Smooth muscle cell (in vitro differentiated cells): Measurements from ENCODE around the gene NNAT. TPM values are rescaled to one million over a fixed set of nuclear protein-coding genes. Genes with fewer than 3 reads are reported as not detected.
"Not testable (repeated sequence)": the region's sequence is repeated elsewhere in the genome, so short reads cannot be mapped to it uniquely, and the experiment has no call there.

Source experiments
- DNase-seq: peaks from one replicate; lab custom pipeline; 2025; ENCODE audit not compliant: unreplicated experiment; lab: John Stamatoyannopoulos, UW
- H2AFZ ChIP-seq: fragments of 200-600 bp; sonication (generic); 2 replicates; pipeline ENCODE4 v1.6.0; 2016; ENCODE audit warnings: antibody characterized with exemption, low read depth, mild to moderate bottlenecking
- H3F3A ChIP-seq: fragments of 200-600 bp; sonication (generic); 2 replicates; pipeline ENCODE4 v1.6.0; 2017; ENCODE audit warnings: antibody characterized with exemption, low read depth
- H3K27ac ChIP-seq: fragments of 200-600 bp; sonication (generic); 2 replicates; pipeline ENCODE4 v1.5.1; 2016; ENCODE audit warnings: low read depth, mild to moderate bottlenecking
- H3K27me3 ChIP-seq: fragments of 200-600 bp; sonication (generic); 2 replicates; pipeline ENCODE4 v1.6.1; 2016; ENCODE audit warnings: low read depth, mild to moderate bottlenecking
- H3K36me3 ChIP-seq: fragments of 200-600 bp; sonication (generic); 2 replicates; pipeline ENCODE4 v1.5.1; 2016; ENCODE audit warnings: low read depth
- H3K4me1 ChIP-seq: fragments of 200-600 bp; sonication (generic); 2 replicates; pipeline ENCODE4 v1.5.1; 2016; ENCODE audit warnings: low read depth
- H3K4me2 ChIP-seq: fragments of 200-600 bp; sonication (generic); 2 replicates; pipeline ENCODE4 v1.6.0; 2016; ENCODE audit warnings: mild to moderate bottlenecking
- H3K4me3 ChIP-seq: fragments of 200-600 bp; sonication (generic); 2 replicates; pipeline ENCODE4 v1.5.1; 2016; ENCODE audit warnings: mild to moderate bottlenecking
- H3K79me2 ChIP-seq: fragments of 200-600 bp; sonication (generic); 2 replicates; pipeline ENCODE4 v1.6.0; 2016; ENCODE audit warnings: low read depth, mild to moderate bottlenecking
- H3K9ac ChIP-seq: fragments of 200-600 bp; sonication (generic); 2 replicates; pipeline ENCODE4 v1.6.0; 2016; ENCODE audit warnings: low read depth
- H3K9me3 ChIP-seq: fragments of 200-600 bp; sonication (generic); replicated peaks from 2 replicates; pipeline ENCODE4 v1.5.1; 2016; ENCODE audit warnings: low read depth
- H4K20me1 ChIP-seq: fragments of 200-600 bp; sonication (generic); 2 replicates; pipeline ENCODE4 v1.6.0; 2016; ENCODE audit warnings: low read depth
- CTCF ChIP-seq: fragments of 200-600 bp; sonication (generic); IDR thresholded peaks from 2 replicates; pipeline ENCODE4 v1.5.1; 2017; ENCODE audit warnings: borderline replicate concordance, mild to moderate bottlenecking, antibody characterized with exemption; ENCODE audit not compliant: insufficient read depth, poor library complexity, severe bottlenecking
- WGBS: methylation state at CpG from one replicate; pipeline ENCODE4 v1.1.7; 2016; ENCODE audit warnings: low lambda C conversion rate; 5-methylcytosine and 5-hydroxymethylcytosine counted together
- polyA plus RNA-seq: library from polyadenylated mRNA; unstranded; fragments of >200 nt; fragmentation: Nextera tagmentation; extraction: Ambion mirVana; gene quantifications from 2 replicates; pipeline ENCODE4 v1.2.1, GENCODE V29; 2016
- total RNA-seq: library from RNA; depleted of rRNA; stranded (reverse); fragments of >200 nt; gene quantifications from 2 replicates; pipeline ENCODE4 v1.2.3, GENCODE V29; 2014

NNAT gene
- total and polyA plus RNA-seq, 2 experiments from 2014 or later = 0.35 TPM; not detected in 1

GRCh38 chr20:37479925-37480691 lies 40.9 kb upstream of the NNAT start:
- Histone ChIP-seq H3K4me2 (no peak overlapping the region), H3K9ac (no peak overlapping the region), H3K79me2 (no peaks in the 10 kb centered on the region), H3K27ac (no peak overlapping the region), H2AFZ (no peak overlapping the region), H3F3A (no peaks in the 10 kb centered on the region), H3K9me3 (no peaks in the 10 kb centered on the region), H3K4me1 (no peaks in the 10 kb centered on the region), H3K4me3 (no peak overlapping the region), H3K36me3 (no peaks in the 10 kb centered on the region), H3K27me3 (no peaks in the 10 kb centered on the region), H4K20me1 (no peaks in the 10 kb centered on the region)
- 93% methylated on average over 9 of the region's 9 CpGs for WGBS
- TF ChIP-seq CTCF = no peak
- no peak for DNase-seq

DNA sequence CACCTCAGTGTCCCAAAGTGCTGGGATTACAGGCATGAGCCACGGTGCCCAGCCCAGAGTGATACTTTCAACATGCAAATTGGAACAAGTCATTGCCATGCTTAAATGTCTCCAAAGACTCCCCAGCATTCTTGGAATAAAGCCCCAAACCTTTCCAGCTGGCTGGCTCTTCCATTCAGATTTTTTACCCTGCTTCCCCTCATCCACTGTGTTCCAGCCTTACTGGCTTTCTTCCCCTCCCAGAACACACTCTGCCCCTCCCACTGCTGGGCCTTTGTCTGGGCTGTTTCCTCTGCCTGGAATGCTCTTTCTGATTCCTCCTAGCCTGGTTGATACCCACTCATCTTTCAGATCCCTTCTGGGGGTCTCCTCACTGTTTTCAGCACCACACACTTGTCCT lies 40.1 kb upstream of the NNAT start:
- 85% methylated on average over 1 of the region's 1 CpG for WGBS
- H3K27ac ChIP-seq = no peak overlapping the region

GRCh38 chr20:37481610-37482009 lies 39.4 kb upstream of the NNAT start:
- Histone ChIP-seq H3K4me3 (no peak overlapping the region), H3K79me2 (no peaks in the 10 kb centered on the region), H3K9me3 (no peaks in the 10 kb centered on the region), H3F3A (no peaks in the 10 kb centered on the region), H3K4me2 (no peak overlapping the region), H4K20me1 (no peaks in the 10 kb centered on the region), H3K27ac (no peak overlapping the region), H2AFZ (no peak overlapping the region), H3K4me1 (no peaks in the 10 kb centered on the region), H3K36me3 (no peaks in the 10 kb centered on the region), H3K27me3 (no peaks in the 10 kb centered on the region), H3K9ac (no peak overlapping the region)
- DNase-seq = no peak
- WGBS = 91% methylated on average over 5 of the region's 5 CpGs
- no peak for TF ChIP-seq CTCF

More for the DNA sequence above, 40.1 kb upstream of the NNAT start:
- H3K36me3 ChIP-seq = no peaks in the 10 kb centered on the region
- no peak for TF ChIP-seq CTCF
- no peaks in the 10 kb centered on the region for H3F3A ChIP-seq
- DNase-seq = no peak
- H3K9me3 ChIP-seq = no peaks in the 10 kb centered on the region
- H3K9ac ChIP-seq = no peak overlapping the region
- H3K4me1 ChIP-seq = no peaks in the 10 kb centered on the region
- no peaks in the 10 kb centered on the region for H4K20me1 ChIP-seq
- H3K4me2 ChIP-seq = no peak overlapping the region
- H3K4me3 ChIP-seq = no peak overlapping the region
- no peaks in the 10 kb centered on the region for H3K27me3 ChIP-seq
- no peak overlapping the region for H2AFZ ChIP-seq
- no peaks in the 10 kb centered on the region for H3K79me2 ChIP-seq

DNA sequence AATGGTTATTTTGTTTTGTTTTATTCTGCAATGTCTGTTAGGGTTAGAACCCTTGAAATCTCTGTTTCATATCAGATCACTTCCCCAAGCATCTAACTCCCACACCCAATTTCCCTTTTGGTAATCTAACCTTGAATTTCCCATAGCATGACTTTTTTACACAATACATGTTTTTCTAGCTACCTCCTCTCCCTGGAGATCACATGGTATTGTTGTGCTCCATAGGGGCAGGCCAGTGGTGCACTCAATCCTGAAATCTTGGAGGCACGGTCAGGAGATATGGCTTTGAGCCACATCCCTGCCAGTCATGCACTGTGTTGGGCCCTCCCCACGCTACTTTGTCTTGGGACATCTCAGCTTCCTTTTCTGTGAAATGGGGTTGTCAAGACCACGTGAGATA lies 36.7 kb upstream of the NNAT start:
- no peaks in the 10 kb centered on the region for H3K9me3 ChIP-seq
- no peaks in the 10 kb centered on the region for H4K20me1 ChIP-seq
- H3F3A ChIP-seq = no peaks in the 10 kb centered on the region
- H3K4me1 ChIP-seq = no peaks in the 10 kb centered on the region
- TF ChIP-seq CTCF = no peak
- no peak overlapping the region for H3K27ac ChIP-seq
- no peaks in the 10 kb centered on the region for H3K79me2 ChIP-seq
- no peaks in the 10 kb centered on the region for H3K27me3 ChIP-seq
- H3K4me3 ChIP-seq = no peak overlapping the region
- WGBS = 93% methylated on average over 3 of the region's 3 CpGs
- H2AFZ ChIP-seq = no peak overlapping the region
- DNase-seq = no peak
- H3K9ac ChIP-seq = no peak overlapping the region
- H3K36me3 ChIP-seq = no peaks in the 10 kb centered on the region
- no peak overlapping the region for H3K4me2 ChIP-seq

DNA sequence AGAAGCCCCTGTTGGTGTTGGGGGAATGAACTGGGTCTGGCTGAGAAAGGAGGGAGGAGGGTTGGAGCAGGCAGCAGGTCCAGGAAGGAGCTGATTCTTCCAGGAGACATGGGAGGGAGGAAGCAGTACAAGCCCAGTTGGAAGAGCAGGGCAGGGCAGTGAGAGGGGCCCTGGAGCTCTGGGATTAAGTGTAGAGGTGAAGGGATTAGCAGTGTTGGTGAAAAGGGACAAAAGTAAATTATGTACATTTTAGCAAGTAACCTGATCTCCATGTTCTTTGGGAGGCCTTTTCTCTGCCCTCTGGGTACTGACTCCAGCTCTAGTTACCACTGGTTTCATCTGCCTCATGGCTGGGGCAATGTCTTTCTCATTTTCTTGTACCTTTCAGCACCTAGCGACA lies 34.8 kb upstream of the NNAT start:
- 100% methylated on average over 1 of the region's 1 CpG for WGBS
- not testable (repeated sequence) for H3K79me2 ChIP-seq, H3K4me3 ChIP-seq, H3K27me3 ChIP-seq, H3K27ac ChIP-seq, H3K4me2 ChIP-seq, H3K36me3 ChIP-seq, H3K9ac ChIP-seq, H3K9me3 ChIP-seq, H2AFZ ChIP-seq, H3F3A ChIP-seq, H3K4me1 ChIP-seq, DNase-seq, H4K20me1 ChIP-seq
